GM21515 (cell line): ENCODE data around the gene MUC13.
"Not testable (repeated sequence)": the region's sequence is repeated elsewhere in the genome, so short reads cannot be mapped to it uniquely, and the experiment has no call there.

Source experiments
- ATAC-seq: cut with Tn5 transposase; IDR thresholded peaks from one replicate; pipeline ENCODE4 v1.9.1; 2021; ENCODE audit not compliant: unreplicated experiment

MUC13 gene

GRCh38 chr3:124934577-124934976, at the start of gene MUC13:
Gene MUC13, minus strand, starts transcription at chr3:124934751. Its CDS starts 39 bp downstream, at chr3:124934712.
- no peak for ATAC-seq

GRCh38 chr3:124982855-124983254, 48.3 kb upstream of the MUC13 start:
- ATAC-seq, result no peak

GRCh38 chr3:124981472-124981871, 46.9 kb upstream of the MUC13 start:
- ATAC-seq, result no peak

GRCh38 chr3:124978627-124979026, 44.1 kb upstream of the MUC13 start:
- ATAC-seq, result no peak

GRCh38 chr3:124976383-124976782, 41.8 kb upstream of the MUC13 start:
- ATAC-seq, result no peak

- ATAC-seq, result no peak
These were observed 40.1 kb upstream of the MUC13 start for GRCh38 chr3:124974691-124975090.

- no peak for ATAC-seq
These were observed 38.7 kb upstream of the MUC13 start for GRCh38 chr3:124973290-124973689.

GRCh38 chr3:124972457-124972856, 37.9 kb upstream of the MUC13 start:
- ATAC-seq, result no peak

- no peak for ATAC-seq
These were observed 35.6 kb upstream of the MUC13 start for GRCh38 chr3:124969963-124970722.

GRCh38 chr3:124969190-124969589, 34.6 kb upstream of the MUC13 start:
- no peak for ATAC-seq

- no peak for ATAC-seq
These were observed 33.4 kb upstream of the MUC13 start for GRCh38 chr3:124967964-124968363.

GRCh38 chr3:124966521-124967445, 32.2 kb upstream of the MUC13 start:
- no peak for ATAC-seq

GRCh38 chr3:124965413-124965812, 30.9 kb upstream of the MUC13 start:
- no peak for ATAC-seq

GRCh38 chr3:124964387-124964786, 29.8 kb upstream of the MUC13 start:
- ATAC-seq, result no peak

GRCh38 chr3:124963755-124964154, 29.2 kb upstream of the MUC13 start:
- no peak for ATAC-seq

GRCh38 chr3:124962403-124962940, 27.9 kb upstream of the MUC13 start:
- no peak for ATAC-seq

- no peak for ATAC-seq
These were observed 26.1 kb upstream of the MUC13 start for GRCh38 chr3:124960698-124961097.

- ATAC-seq, result no peak
These were observed 25.6 kb upstream of the MUC13 start for GRCh38 chr3:124960105-124960504.

GRCh38 chr3:124957951-124958350, 23.4 kb upstream of the MUC13 start:
- not testable (repeated sequence) for ATAC-seq

GRCh38 chr3:124952282-124952855, 17.8 kb upstream of the MUC13 start:
- ATAC-seq, result no peak

GRCh38 chr3:124951511-124952281, 17.1 kb upstream of the MUC13 start:
- ATAC-seq, result no peak
